LNCAP (cell line): Measurements from ENCODE around the gene DSEL.

Source experiments
- TF ChIP-seq, protein P1 (sequence below): fragments of 450-650 bp; IDR thresholded peaks from 2 replicates; pipeline ENCODE4 v1.5.1; 2017; ENCODE audit warnings: mild to moderate bottlenecking

The DSEL gene

DNA sequence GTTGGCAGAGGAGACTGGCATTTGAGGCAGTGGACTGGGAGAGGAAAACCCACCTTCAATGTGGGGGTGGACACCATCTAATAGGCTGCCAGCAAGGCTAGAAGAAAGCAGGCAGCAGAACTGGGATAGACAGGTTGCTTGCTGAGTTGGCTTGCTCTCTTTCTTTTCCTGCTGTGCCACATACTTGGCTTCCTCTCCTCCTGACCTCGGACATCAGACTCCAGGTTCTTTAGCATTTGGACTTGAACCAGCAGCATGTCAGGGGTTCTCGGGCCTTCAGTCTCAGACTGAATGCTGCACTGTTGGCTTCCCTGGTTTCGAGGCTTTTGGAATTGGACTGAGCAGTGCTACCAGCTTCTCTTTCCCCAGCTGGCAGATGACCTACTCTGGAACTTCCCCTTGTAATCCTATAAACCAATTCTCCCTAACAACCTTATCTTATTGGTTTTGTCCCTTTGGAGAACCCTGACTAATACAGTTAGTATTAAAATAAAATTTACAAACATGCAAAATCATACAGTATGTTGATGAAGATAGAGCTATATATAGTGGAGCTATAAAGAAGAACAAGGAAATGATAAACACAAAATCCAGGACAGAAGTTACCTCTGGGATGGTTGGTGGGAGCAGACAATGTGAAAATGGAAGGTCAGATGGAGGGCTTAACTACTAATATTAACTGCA, 15.9 kb downstream of the DSEL start:
- TF ChIP-seq, protein P1, sequence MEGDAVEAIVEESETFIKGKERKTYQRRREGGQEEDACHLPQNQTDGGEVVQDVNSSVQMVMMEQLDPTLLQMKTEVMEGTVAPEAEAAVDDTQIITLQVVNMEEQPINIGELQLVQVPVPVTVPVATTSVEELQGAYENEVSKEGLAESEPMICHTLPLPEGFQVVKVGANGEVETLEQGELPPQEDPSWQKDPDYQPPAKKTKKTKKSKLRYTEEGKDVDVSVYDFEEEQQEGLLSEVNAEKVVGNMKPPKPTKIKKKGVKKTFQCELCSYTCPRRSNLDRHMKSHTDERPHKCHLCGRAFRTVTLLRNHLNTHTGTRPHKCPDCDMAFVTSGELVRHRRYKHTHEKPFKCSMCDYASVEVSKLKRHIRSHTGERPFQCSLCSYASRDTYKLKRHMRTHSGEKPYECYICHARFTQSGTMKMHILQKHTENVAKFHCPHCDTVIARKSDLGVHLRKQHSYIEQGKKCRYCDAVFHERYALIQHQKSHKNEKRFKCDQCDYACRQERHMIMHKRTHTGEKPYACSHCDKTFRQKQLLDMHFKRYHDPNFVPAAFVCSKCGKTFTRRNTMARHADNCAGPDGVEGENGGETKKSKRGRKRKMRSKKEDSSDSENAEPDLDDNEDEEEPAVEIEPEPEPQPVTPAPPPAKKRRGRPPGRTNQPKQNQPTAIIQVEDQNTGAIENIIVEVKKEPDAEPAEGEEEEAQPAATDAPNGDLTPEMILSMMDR = no peak

DNA sequence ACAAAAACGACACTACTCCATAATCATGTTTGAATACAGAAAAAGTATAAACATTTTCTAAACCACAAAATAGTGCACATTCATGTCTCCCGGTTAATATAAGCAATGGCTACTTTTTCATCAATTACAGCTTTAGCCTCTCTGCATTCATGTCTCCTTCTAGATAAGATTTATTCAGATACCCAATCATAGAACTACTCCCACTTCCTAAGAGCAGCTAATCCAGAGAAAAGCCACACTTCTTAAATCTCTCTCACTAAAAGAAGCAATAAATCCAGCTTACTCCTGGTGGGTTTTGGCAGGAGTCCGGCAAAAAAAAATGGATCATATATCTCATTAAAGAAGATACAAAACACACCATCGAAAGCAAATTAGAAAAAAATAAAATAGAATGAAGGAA, 20.1 kb downstream of the DSEL start:
- TF ChIP-seq, protein P1 = no peak

DNA sequence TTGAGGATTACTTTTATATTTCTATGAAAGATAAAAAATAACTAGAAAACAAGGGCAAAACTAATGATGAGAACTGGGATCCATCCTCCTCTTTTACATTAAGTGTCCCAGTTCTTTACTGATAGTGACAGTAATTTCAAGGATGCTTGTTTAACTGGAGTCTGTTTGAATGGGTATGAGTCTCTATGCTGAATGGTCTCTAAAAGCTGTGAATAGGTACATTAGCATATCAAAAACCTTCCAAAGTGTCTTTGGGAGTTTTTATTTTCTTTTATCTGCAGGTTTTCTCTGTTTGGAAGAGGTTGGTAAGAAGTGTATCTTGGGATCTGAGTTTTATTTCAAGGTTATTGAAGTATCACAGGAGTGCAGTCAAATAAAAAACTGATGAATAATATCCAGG, 30.0 kb downstream of the DSEL start:
- TF ChIP-seq, protein P1 = no peak

DNA sequence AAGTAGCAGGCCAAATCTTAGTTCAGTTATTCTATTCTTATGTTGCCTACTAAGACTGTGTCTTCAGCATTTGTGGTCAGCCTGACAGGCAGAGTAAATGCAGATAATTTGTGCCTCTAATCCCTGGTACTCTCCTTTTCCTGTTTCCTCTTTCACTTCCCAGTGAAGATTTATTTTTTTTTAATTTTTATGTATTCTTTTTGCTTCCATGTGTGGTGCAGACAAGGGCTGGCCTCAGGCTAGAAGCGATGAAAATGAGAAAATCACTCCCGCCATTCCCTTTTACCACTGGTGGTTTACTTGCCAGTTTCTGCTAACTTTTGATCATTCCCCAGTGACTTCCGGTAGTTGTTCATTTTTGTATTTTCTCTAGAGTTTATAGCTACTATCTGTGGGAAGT, 30.9 kb downstream of the DSEL start:
- TF ChIP-seq, protein P1 = no peak

DNA sequence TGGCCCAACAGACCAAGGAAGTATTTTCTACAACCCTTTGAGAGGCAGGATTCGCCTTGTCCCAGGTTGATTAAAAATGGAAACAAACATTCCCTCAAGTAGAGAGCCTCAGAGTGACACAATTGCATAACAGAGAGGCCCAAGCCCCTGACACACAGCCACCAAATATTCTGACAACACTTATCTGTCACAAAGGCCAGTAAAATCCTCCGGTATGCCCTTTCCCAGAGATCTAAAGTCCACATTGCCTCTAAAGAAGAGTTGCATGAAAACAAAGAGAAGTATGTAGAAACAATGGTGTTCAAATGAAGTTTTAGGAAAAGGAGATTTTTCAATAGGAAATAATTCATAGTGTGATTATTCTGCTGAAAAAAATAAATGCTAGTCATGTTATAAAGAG, 32.1 kb downstream of the DSEL start:
- TF ChIP-seq, protein P1 = no peak

DNA sequence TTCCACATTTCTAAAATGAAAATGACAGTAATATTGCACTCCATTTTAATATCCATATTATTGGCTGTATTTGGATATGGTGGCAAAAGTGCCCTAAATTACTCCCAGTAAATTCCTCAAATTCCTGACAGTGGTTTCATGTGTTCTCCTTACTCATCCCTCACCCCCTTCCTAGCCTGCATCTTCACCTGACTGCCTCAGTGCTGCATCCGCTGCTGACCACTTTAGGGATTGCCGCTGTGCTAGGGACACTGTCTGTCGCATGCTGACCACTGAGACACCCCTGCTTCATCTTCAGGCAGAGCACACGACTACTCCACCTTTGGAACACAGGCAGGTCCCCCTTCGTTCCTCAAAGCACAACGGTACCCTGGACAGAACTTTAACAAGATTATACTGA, 32.6 kb downstream of the DSEL start:
- TF ChIP-seq, protein P1 = no peak

DNA sequence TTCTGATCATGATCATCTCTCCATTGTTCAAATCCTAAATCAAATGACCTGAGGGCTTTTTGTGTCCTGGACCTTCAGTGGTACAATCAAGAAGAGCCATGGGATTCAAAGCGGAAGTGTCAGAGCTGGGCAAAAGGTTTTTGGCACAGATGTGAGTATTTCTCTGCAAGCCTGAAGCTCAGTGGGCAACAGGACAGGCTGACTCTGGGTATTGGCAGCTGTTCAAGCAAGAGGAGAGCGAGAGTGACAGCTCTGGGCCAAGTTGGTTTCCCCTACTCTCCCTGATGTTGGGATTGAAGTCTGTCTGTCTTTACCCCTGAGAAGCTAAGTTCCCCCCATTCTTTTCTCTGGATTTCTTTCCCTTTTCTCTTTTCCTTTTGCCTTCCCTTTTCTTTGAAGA, 33.3 kb downstream of the DSEL start:
- TF ChIP-seq, protein P1 = no peak

DNA sequence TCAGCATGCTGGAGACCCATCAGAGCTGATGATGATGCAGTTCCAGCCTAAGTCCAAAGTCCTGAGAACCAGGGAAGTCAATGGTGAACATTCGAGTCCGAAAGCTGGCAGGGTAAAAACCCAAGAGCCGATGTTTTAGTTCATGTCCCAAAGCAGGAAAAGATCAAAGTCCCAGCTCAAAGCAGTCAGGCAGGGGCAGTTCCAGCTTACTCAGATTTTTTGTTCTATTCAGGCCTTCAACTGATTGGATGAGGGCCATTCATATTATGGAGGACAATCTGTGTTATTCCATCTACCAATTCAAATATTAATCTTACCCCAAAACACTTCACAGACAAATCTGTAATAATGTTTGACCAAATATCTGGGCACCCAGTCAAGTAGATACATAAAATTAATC, 38.3 kb downstream of the DSEL start:
- TF ChIP-seq, protein P1 = no peak
